Activated naive CD4-positive, alpha-beta T cell treated with anti-CD3 and anti-CD28 coated beads, Interleukin-2, amount 10 ng/mL, durations not matched to agents 7 days and 5 days (primary cell): ENCODE data around the gene CCR9.
A peak's percentile ranks its signal among the peaks of the same experiment; 100 is the strongest.

Experiments used
- CTCF ChIA-PET: fragments of 350-600 bp; sonication (Branson Sonifier 250); formaldehyde crosslinking; loops from one replicate; lab custom pipeline; 2021; ENCODE audit warnings: antibody characterized with exemption; lab: Charles Lee
- DNase-seq: peaks from one replicate; pipeline ENCODE4 v3.0.0-alpha.2; 2020
- H3K27ac Mint-ChIP-seq: one replicate; pipeline ENCODE4 v1.8.0; 2021; ENCODE audit warnings: mild to moderate bottlenecking, moderate library complexity, mixed read lengths
- H3K27me3 Mint-ChIP-seq: one replicate; pipeline ENCODE4 v1.8.0; 2021; ENCODE audit warnings: mild to moderate bottlenecking, mixed read lengths
- H3K36me3 Mint-ChIP-seq: one replicate; pipeline ENCODE4 v1.8.0; 2021; ENCODE audit warnings: mixed read lengths
- H3K4me1 Mint-ChIP-seq: one replicate; pipeline ENCODE4 v1.8.0; 2021; ENCODE audit warnings: mixed read lengths
- H3K4me3 Mint-ChIP-seq: one replicate; pipeline ENCODE4 v1.8.0; 2021; ENCODE audit warnings: mild to moderate bottlenecking, moderate library complexity, mixed read lengths
- H3K9me3 Mint-ChIP-seq: one replicate; pipeline ENCODE4 v1.8.0; 2021; ENCODE audit warnings: mixed read lengths

CCR9 gene

GRCh38 chr3:45884368-45885201, 1.8 kb upstream of the CCR9 start:
- DNase-seq: no peak
- CTCF ChIA-PET: interaction anchor here (1.2 to 1.8 kb wide), 2 partner anchors 12 to 125 kb away, joined by 4 read pairs; no protein-coding TSS in a partner anchor
- H3K27me3 Mint-ChIP-seq: peaks cover 48% of the 10 kb centered on the region
- H3K27ac Mint-ChIP-seq: no peak overlapping the region
- peaks cover 9% of the 10 kb centered on the region for H3K4me1 Mint-ChIP-seq
- no peaks in the 10 kb centered on the region for H3K9me3 Mint-ChIP-seq
- H3K4me3 Mint-ChIP-seq: no peak overlapping the region
- H3K36me3 Mint-ChIP-seq: no peaks in the 10 kb centered on the region

DNA sequence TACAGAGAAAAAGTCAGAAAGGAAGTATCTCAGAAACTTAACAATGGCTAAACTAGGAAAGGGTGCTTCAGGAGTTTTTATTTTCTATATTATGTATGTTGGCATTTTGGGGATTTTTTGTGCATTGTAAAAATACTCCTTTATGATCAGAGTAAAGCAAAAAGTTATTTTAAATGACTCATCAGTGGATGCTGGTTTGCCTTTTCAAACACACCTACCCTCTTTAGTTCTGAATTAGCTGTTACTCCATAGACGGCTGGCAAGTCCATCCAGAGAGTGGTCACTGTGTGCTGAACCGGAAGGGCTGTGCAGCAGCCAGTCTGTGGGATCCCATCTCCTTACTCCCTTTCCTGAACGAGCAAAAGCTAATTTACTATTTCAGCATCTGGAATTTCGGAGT, 942 bp downstream of the CCR9 start:
- Mint-ChIP-seq H3K36me3 (no peaks in the 10 kb centered on the region), H3K27me3 (peaks cover 47% of the 10 kb centered on the region), H3K9me3 (no peaks in the 10 kb centered on the region), H3K4me1 (peaks cover 4% of the 10 kb centered on the region), H3K27ac (no peak overlapping the region), H3K4me3 (no peak overlapping the region)
- CTCF ChIA-PET: no interaction called here
- no peak for DNase-seq

DNA sequence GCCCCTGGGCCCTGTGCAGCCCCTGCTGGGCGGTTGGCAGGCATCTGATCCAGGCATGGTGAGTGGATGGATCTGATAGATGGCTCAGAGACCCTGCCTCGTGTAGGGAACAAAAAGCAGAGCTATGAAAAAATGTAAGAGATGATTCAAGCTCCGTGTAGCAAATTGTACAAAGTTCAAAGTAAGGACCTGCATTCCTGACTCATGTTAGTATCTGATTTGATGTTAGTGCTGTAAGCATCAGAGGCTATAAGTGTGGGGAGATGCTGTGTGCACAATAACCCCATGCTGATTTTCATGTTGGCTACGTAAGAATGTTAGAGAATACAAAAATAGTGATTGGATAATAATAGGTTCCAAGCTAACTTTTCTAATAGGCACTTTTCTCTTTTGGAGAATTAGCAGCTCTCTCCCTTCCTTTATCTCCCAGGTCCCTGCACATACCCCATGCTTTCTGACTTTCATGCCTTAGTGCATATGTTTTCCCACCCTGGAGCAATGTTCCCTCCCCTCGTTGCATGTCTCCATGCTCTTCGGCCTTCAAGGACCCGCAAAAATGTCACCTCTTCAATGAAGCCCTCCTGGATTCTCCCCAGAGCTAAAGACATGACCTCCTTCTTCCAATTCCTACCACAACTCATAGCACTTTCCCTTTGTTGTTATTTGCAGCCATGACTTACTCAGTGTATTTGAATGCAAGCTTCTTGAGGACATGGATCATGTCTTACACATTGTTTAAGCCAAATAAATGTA, 1.6 kb downstream of the CCR9 start:
- CTCF ChIA-PET: no interaction called here
- H3K27me3 Mint-ChIP-seq: peaks cover 53% of the 10 kb centered on the region
- peaks cover 8% of the 10 kb centered on the region for H3K4me1 Mint-ChIP-seq
- no peak overlapping the region for H3K4me3 Mint-ChIP-seq
- DNase-seq: no peak
- H3K36me3 Mint-ChIP-seq: no peaks in the 10 kb centered on the region
- no peaks in the 10 kb centered on the region for H3K9me3 Mint-ChIP-seq
- H3K27ac Mint-ChIP-seq: no peak overlapping the region

GRCh38 chr3:45889337-45889736, 3.0 kb downstream of the CCR9 start:
- peaks cover 55% of the 10 kb centered on the region for H3K27me3 Mint-ChIP-seq
- CTCF ChIA-PET: no interaction called here
- no peak for DNase-seq
- peaks cover 18% of the 10 kb centered on the region for H3K4me1 Mint-ChIP-seq
- no peak overlapping the region for H3K27ac Mint-ChIP-seq
- H3K36me3 Mint-ChIP-seq: no peaks in the 10 kb centered on the region
- no peaks in the 10 kb centered on the region for H3K9me3 Mint-ChIP-seq
- H3K4me3 Mint-ChIP-seq: no peak overlapping the region

DNA sequence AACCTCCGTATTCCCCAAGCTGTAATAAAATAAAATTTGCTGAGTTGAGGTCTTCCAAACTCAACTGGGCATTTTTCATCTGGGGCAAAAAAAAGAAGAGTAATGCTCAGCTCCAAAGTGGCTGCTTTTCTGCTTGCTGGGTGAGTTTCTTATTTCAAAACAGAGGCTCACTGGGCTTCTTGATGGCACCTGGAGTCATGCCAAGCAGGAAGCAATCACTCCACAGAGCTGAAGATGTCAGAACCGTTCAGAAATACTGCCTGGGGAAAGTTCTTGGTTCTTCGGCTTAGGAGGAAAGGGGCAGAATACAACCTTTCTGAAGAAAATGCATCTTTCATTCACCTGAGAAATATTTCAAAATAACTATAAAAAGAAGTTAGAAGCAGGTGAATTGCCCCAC, 4.1 kb downstream of the CCR9 start:
- CTCF ChIA-PET: no interaction called here
- no peak overlapping the region for H3K27ac Mint-ChIP-seq
- H3K36me3 Mint-ChIP-seq: no peaks in the 10 kb centered on the region
- no peak overlapping the region for H3K4me3 Mint-ChIP-seq
- H3K27me3 Mint-ChIP-seq: peaks cover 58% of the 10 kb centered on the region
- H3K4me1 Mint-ChIP-seq: peaks cover 18% of the 10 kb centered on the region
- DNase-seq: peak; percentile 29
- no peaks in the 10 kb centered on the region for H3K9me3 Mint-ChIP-seq

DNA sequence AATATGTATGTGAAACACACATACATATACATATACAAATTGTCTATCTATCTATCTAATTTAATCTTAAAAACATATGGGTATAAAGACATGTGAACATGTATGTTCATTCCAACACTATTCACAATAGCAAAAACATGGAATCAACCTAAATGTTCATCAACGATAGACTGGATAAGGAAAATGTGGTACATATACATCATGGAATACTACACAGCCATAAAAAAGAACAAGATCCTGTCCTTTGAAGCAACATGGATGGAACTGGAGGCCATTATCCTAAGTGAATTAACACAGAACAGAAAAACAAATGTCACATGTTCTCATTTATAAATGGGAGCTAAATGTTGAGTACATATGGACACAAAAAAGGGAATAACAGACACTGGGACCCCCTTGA, 5.8 kb downstream of the CCR9 start:
- CTCF ChIA-PET: no interaction called here
- no peaks in the 10 kb centered on the region for H3K36me3 Mint-ChIP-seq
- H3K9me3 Mint-ChIP-seq: no peaks in the 10 kb centered on the region
- H3K27me3 Mint-ChIP-seq: peaks cover 59% of the 10 kb centered on the region
- peaks cover 18% of the 10 kb centered on the region for H3K4me1 Mint-ChIP-seq
- no peak overlapping the region for H3K4me3 Mint-ChIP-seq
- no peak for DNase-seq
- no peak overlapping the region for H3K27ac Mint-ChIP-seq

DNA sequence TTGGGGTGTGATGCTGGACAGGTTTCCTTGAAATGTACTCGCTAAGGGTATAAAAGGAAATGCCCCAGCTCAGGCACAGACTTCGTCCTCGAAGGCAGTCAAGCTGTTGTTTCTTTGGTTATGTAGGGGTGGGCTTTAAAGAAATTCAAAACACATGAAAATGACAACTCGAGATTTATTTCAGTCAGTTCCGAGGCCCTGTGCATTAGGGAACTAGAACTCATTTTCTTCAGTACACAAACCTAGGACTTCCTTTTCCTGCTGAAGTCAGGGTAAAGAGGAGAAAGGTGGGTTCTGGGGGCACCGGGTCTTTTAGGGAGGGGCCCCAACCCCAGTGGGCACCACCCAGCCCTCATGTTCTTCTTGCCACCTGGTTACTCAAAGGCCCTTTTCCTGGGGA, 7.7 kb downstream of the CCR9 start:
- no peaks in the 10 kb centered on the region for H3K36me3 Mint-ChIP-seq
- H3K27ac Mint-ChIP-seq: no peak overlapping the region
- peaks cover 73% of the 10 kb centered on the region for H3K27me3 Mint-ChIP-seq
- CTCF ChIA-PET: no interaction called here
- no peak overlapping the region for H3K4me3 Mint-ChIP-seq
- no peak for DNase-seq
- H3K9me3 Mint-ChIP-seq: no peaks in the 10 kb centered on the region
- peaks cover 18% of the 10 kb centered on the region for H3K4me1 Mint-ChIP-seq

- peaks cover 77% of the 10 kb centered on the region for H3K27me3 Mint-ChIP-seq
- peaks cover 14% of the 10 kb centered on the region for H3K4me1 Mint-ChIP-seq
- H3K27ac Mint-ChIP-seq: no peak overlapping the region
- H3K9me3 Mint-ChIP-seq: no peaks in the 10 kb centered on the region
- H3K36me3 Mint-ChIP-seq: no peaks in the 10 kb centered on the region
- CTCF ChIA-PET: no interaction called here
- DNase-seq: no peak
- H3K4me3 Mint-ChIP-seq: no peak overlapping the region
Measured at GRCh38 chr3:45895686-45896468, 9.5 kb downstream of the CCR9 start.

DNA sequence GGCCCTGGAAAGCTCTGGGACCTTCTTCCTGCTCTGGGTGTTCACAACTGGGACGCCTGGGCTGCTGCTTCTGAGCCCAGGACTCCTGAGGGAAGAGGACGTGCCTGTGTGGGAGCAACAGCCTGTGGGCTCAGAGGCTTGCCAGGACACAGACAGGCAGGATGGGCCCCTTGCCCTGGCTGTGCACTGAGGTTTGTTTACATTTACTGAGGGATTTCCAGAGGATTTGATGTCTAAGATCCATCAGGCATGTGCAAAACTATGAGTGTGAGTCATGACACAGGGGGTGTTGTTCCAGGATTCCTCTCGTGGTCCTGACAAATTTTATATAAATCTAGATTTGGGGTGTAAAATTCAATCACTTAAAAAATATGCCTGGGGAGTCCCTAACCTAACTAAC, 10.6 kb downstream of the CCR9 start:
- Mint-ChIP-seq H3K27me3 (peaks cover 77% of the 10 kb centered on the region), H3K36me3 (no peaks in the 10 kb centered on the region), H3K4me3 (no peak overlapping the region), H3K4me1 (peaks cover 14% of the 10 kb centered on the region), H3K9me3 (no peaks in the 10 kb centered on the region), H3K27ac (no peak overlapping the region)
- no peak for DNase-seq
- CTCF ChIA-PET: no interaction called here

GRCh38 chr3:45904931-45905330, 18.6 kb downstream of the CCR9 start:
- Mint-ChIP-seq H3K4me3 (no peak overlapping the region), H3K36me3 (peaks cover 9% of the 10 kb centered on the region), H3K27ac (no peak overlapping the region), H3K9me3 (peaks cover 15% of the 10 kb centered on the region), H3K27me3 (peaks cover 66% of the 10 kb centered on the region), H3K4me1 (peaks cover 29% of the 10 kb centered on the region)
- no peak for DNase-seq
- CTCF ChIA-PET: interaction anchor here (0.6 to 2.2 kb wide), 3 partner anchors 25 to 850 kb away, joined by 4 to 5 read pairs (median 5); no protein-coding TSS in a partner anchor

GRCh38 chr3:45905755-45906154, 19.4 kb downstream of the CCR9 start:
- H3K27ac Mint-ChIP-seq: no peak overlapping the region
- H3K36me3 Mint-ChIP-seq: peaks cover 15% of the 10 kb centered on the region
- H3K9me3 Mint-ChIP-seq: peaks cover 15% of the 10 kb centered on the region
- H3K4me1 Mint-ChIP-seq: peaks cover 33% of the 10 kb centered on the region
- H3K27me3 Mint-ChIP-seq: peaks cover 71% of the 10 kb centered on the region
- CTCF ChIA-PET: interaction anchor here (0.6 to 2.2 kb wide), 2 partner anchors 174 to 850 kb away, joined by 4 to 5 read pairs; no protein-coding TSS in a partner anchor
- DNase-seq: no peak
- H3K4me3 Mint-ChIP-seq: no peak overlapping the region

- CTCF ChIA-PET: no interaction called here
- Mint-ChIP-seq H3K4me1 (peaks cover 33% of the 10 kb centered on the region), H3K27me3 (peaks cover 71% of the 10 kb centered on the region), H3K9me3 (peaks cover 15% of the 10 kb centered on the region), H3K4me3 (no peak overlapping the region), H3K36me3 (peaks cover 15% of the 10 kb centered on the region), H3K27ac (no peak overlapping the region)
- no peak for DNase-seq
Measured at GRCh38 chr3:45906681-45907407, 20.5 kb downstream of the CCR9 start.

DNA sequence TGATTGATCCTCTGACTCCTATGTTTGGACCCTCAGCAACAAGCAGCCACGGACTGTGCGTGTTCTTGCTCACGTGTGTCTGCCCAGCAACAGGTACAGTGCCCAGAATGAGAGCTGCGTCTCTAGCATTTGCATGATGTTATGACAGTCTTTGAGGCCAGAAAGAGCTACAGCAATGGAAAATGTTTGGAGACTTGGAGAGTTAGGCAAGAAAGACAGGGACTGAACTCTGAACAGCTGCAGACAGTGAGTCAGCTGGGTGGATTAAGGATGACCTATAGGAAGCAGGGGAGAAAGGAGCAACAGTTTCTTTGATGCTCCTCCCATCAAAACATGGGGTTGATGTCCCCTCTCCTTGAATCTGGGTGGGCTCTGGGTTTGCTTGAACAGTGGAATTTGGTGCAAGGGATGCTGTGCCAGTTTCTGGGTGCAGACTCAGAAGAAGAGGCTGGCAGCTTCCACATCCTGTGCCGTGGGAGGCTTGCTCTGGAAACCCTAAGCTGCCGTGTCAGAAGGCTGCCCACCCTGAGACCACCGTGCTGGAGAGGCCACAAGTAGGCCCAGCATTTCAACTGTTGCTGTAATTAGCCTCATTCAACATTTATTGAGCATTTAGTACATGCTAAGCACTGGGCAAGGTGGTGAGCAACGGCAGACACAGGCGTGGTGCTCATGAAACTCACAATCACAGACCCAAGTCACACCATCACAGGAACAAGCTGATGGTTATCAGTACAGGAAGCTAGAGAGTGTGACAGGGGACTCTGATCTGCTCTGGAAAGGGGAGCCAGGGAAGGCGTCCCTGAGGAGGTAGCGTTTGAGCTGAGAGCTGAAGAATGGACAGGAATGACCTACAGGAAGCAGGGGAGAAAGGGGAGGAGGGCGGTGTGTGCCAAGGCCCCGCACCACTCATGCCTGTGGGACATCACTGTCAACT, 21.7 kb downstream of the CCR9 start:
- Mint-ChIP-seq H3K27ac (peak overlapping the region; percentile 44), H3K36me3 (peaks cover 17% of the 10 kb centered on the region), H3K27me3 (peaks cover 71% of the 10 kb centered on the region), H3K4me1 (peaks cover 33% of the 10 kb centered on the region), H3K9me3 (peaks cover 15% of the 10 kb centered on the region), H3K4me3 (no peak overlapping the region)
- CTCF ChIA-PET: interaction anchor here (1.1 to 1.5 kb wide), 3 partner anchors 12 to 173 kb away, joined by 3 to 5 read pairs (median 4); no protein-coding TSS in a partner anchor
- peak; percentile 56 for DNase-seq
